ENCODE results near the gene NEO1. TPM values are rescaled to one million over a fixed set of nuclear protein-coding genes. Genes with fewer than 3 reads are reported as not detected.

The NEO1 gene
- total RNA-seq, 2 donors from 2014 or later, result 108 to 130 TPM

GRCh38 chr15:73017987-73018386, 34.3 kb upstream of the NEO1 start:
- no peak for TF ChIP-seq CTCF (IDR thresholded peaks at IDR 0.05)

GRCh38 chr15:73019154-73019553, 33.1 kb upstream of the NEO1 start:
- intact Hi-C loops (cut with DNase I), result no loop called here
- Histone ChIP-seq H3K9ac (ENCODE audit: low read depth in 2 of 2, low read length in 2 of 2) (no peak overlapping the region), H3K9me3 (no peaks in the 10 kb centered on the region), H3K4me3 (no peak overlapping the region), H3K36me3 (no peaks in the 10 kb centered on the region), H3K4me1 (no peaks in the 10 kb centered on the region), H3K27me3 (no peaks in the 10 kb centered on the region), H3K27ac (no peak overlapping the region)
- no peak for DNase-seq
- TF ChIP-seq CTCF (IDR thresholded peaks at IDR 0.05), result no peak

More at GRCh38 chr15:73017987-73018386, 34.3 kb upstream of the NEO1 start:
- H3K36me3 ChIP-seq, result no peaks in the 10 kb centered on the region
- no peaks in the 10 kb centered on the region for H3K27me3 ChIP-seq
- H3K9me3 ChIP-seq, result no peaks in the 10 kb centered on the region
- no peak overlapping the region for H3K27ac ChIP-seq
- DNase-seq, result no peak
- no peak overlapping the region for H3K4me3 ChIP-seq
- H3K9ac ChIP-seq (ENCODE audit: low read depth in 2 of 2, low read length in 2 of 2), result no peak overlapping the region
- intact Hi-C loops (cut with DNase I), result no loop called here
- H3K4me1 ChIP-seq, result no peaks in the 10 kb centered on the region

- no peaks in the 10 kb centered on the region for H3K36me3 ChIP-seq
- H3K27ac ChIP-seq, result no peak overlapping the region
- H3K27me3 ChIP-seq, result no peaks in the 10 kb centered on the region
- intact Hi-C loops (cut with DNase I), result no loop called here
- TF ChIP-seq CTCF (IDR thresholded peaks at IDR 0.05), result no peak
- no peaks in the 10 kb centered on the region for H3K9me3 ChIP-seq
- DNase-seq, result no peak
- H3K4me3 ChIP-seq, result no peak overlapping the region
- H3K4me1 ChIP-seq, result no peaks in the 10 kb centered on the region
- no peak overlapping the region for H3K9ac ChIP-seq (ENCODE audit: low read depth in 2 of 2, low read length in 2 of 2)
These were observed 32.6 kb upstream of the NEO1 start for GRCh38 chr15:73019601-73020146.

GRCh38 chr15:73021139-73021621, 31.1 kb upstream of the NEO1 start:
- intact Hi-C loops (cut with DNase I), result no loop called here
- Histone ChIP-seq H3K4me1 (no peaks in the 10 kb centered on the region), H3K4me3 (no peak overlapping the region), H3K9ac (ENCODE audit: low read depth in 2 of 2, low read length in 2 of 2) (no peak overlapping the region), H3K27ac (no peak overlapping the region), H3K9me3 (no peaks in the 10 kb centered on the region), H3K36me3 (no peaks in the 10 kb centered on the region), H3K27me3 (no peaks in the 10 kb centered on the region)
- DNase-seq, result no peak
- TF ChIP-seq CTCF (IDR thresholded peaks at IDR 0.05), result no peak

GRCh38 chr15:73022161-73022560, 30.1 kb upstream of the NEO1 start:
- no peaks in the 10 kb centered on the region for H3K4me1 ChIP-seq
- intact Hi-C loops (cut with DNase I), result no loop called here
- no peak overlapping the region for H3K9ac ChIP-seq (ENCODE audit: low read depth in 2 of 2, low read length in 2 of 2)
- no peaks in the 10 kb centered on the region for H3K9me3 ChIP-seq
- H3K27ac ChIP-seq, result no peak overlapping the region
- DNase-seq, result no peak
- no peaks in the 10 kb centered on the region for H3K36me3 ChIP-seq
- H3K4me3 ChIP-seq, result no peak overlapping the region
- no peak for TF ChIP-seq CTCF (IDR thresholded peaks at IDR 0.05)
- H3K27me3 ChIP-seq, result no peaks in the 10 kb centered on the region

Measured in colonic mucosa (tissue), 4 donors.